Activated T-cell treated with anti-CD3 and anti-CD28 coated beads for 4 hours (primary cell): Measurements from ENCODE around the gene GMEB1.
"Not testable (repeated sequence)": the region's sequence is repeated elsewhere in the genome, so short reads cannot be mapped to it uniquely, and the experiment has no call there.

Experiments
- DNase-seq: peaks from one replicate; pipeline ENCODE4 v3.0.0-alpha.2; 2020

The GMEB1 gene

GRCh38 chr1:28675924-28676257, 7.3 kb downstream of the GMEB1 start:
- no peak for DNase-seq

- no peak for DNase-seq
Observed at GRCh38 chr1:28680151-28680550, 11.6 kb downstream of the GMEB1 start.

GRCh38 chr1:28682840-28683239, 14.3 kb downstream of the GMEB1 start:
- no peak for DNase-seq

GRCh38 chr1:28684937-28685336, 16.4 kb downstream of the GMEB1 start:
- no peak for DNase-seq

GRCh38 chr1:28691627-28692026, 23.0 kb downstream of the GMEB1 start:
- DNase-seq, result not testable (repeated sequence)

- DNase-seq, result no peak
Observed at GRCh38 chr1:28703629-28704028, 35.0 kb downstream of the GMEB1 start.

GRCh38 chr1:28716336-28716735, 47.8 kb downstream of the GMEB1 start:
- DNase-seq, result no peak

- no peak for DNase-seq
Observed at GRCh38 chr1:28718166-28718565, 49.6 kb downstream of the GMEB1 start.

GRCh38 chr1:28718586-28719331, 50.2 kb downstream of the GMEB1 start:
- no peak for DNase-seq

GRCh38 chr1:28719332-28719619, 50.7 kb downstream of the GMEB1 start:
- DNase-seq, result no peak

- no peak for DNase-seq
Observed at GRCh38 chr1:28720376-28720775, 51.8 kb downstream of the GMEB1 start.

GRCh38 chr1:28721927-28722326, 53.3 kb downstream of the GMEB1 start:
- not testable (repeated sequence) for DNase-seq

- not testable (repeated sequence) for DNase-seq
Observed at GRCh38 chr1:28725365-28725764, 56.8 kb downstream of the GMEB1 start.

- no peak for DNase-seq
Observed at GRCh38 chr1:28735961-28736449, 67.4 kb downstream of the GMEB1 start.

GRCh38 chr1:28736450-28737306, 68.1 kb downstream of the GMEB1 start, which contains the start of gene YTHDF2:
YTHDF2 (plus strand) TSS chr1:28736940; CDS start chr1:28737121, 181 bp downstream.
- DNase-seq, result peak; percentile 98

GRCh38 chr1:28737307-28738132, 68.9 kb downstream of the GMEB1 start:
- DNase-seq, result peak; percentile 30

- no peak for DNase-seq
Observed at GRCh38 chr1:28740118-28740517, 71.5 kb downstream of the GMEB1 start.

GRCh38 chr1:28744184-28744583, 75.6 kb downstream of the GMEB1 start:
- no peak for DNase-seq

GRCh38 chr1:28745653-28746173, 77.1 kb downstream of the GMEB1 start:
- no peak for DNase-seq

GRCh38 chr1:28750330-28750729, 81.7 kb downstream of the GMEB1 start:
- no peak for DNase-seq

GRCh38 chr1:28750771-28751294, 82.2 kb downstream of the GMEB1 start:
- not testable (repeated sequence) for DNase-seq

GRCh38 chr1:28751315-28752060, 82.9 kb downstream of the GMEB1 start:
- no peak for DNase-seq
